NCI-H82 (cell line): ENCODE measurements around the gene CCDC92B.

Source experiments
- DNase-seq: peaks from one replicate; lab custom pipeline; 2025; lab: John Stamatoyannopoulos, UW

Gene CCDC92B

DNA sequence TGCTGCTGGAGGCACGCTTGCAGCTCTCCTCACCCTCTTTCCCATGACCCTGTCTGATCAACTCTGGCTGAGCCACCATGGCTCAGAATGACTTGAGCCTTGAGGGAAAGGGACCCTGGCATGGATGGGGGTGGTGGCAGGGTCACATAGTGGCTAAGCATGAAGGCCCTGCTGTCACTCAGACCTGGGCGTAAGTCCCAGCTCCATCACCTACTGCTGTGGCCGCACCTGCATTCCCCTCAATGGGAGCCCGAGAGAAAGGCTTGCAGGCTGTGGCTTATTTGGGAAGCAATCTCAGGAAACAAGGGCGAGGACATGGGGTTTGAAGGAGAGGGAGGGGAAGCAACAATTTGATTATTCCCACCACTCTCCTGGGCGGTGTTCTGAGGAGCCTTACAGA lies 29.0 kb upstream of the CCDC92B start:
- no peak for DNase-seq

DNA sequence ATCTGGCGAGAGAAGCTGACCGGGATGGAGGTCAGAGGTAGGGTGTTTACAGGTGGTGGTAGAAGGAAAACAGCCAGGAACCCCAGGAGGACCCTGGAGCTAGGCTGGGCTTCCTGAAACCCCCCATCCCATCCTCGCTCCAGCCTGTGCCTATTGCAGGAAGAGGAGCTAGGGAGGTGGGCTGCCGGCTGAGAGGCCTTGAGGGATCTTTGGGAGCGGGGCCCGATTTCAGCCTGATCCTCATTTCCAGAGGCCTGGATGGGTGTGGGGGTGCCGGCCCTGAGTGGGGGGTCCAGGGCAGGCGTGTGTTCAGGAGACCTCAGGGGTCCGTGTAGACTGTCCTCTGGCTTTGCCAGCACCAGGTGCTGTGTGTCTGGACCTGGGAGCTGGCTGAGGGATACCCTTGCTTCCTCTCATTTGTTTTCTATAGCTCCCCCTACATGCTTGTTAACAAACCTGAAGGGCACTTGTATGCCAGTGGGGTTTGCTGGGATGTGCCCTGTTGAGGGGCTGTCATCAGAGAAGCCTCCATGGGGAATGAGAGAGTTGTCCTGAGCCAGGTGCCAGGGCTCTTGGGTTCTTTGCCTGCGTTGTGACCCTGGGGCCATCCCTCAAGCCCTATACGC lies 27.9 kb upstream of the CCDC92B start:
- DNase-seq, result peak; percentile 73

DNA sequence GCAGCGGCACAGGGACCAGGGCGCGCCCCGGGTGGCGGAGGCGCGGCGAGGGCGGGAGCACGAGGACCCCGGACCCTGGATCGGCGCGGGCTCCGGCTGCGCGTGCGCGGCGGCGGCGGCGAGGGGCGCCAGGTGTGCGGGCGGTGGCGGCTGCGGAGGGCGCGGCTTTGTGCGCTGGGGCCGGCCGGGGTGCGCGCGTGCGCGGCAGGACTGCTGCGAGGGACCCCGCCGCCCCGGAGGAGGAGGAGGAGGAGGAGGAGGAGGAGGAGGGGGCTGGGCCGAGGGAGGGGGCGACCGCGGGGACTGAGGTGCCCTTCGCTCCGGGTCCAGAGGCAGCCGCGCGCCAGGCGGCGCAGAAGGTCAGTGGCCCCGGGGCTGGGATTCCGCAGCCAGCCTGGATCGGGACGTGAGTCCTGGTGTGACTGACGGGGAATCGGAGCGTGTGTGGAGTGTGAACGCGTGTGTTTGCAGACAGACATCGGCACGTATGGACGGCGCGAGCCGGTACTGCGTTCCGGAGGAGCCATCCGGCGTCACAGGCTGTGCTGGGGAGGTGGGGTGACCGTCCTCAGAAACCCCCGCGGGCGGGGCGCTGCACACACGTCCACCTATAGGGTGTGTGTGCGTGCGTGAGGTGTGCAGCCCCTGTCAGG lies 27.3 kb upstream of the CCDC92B start:
- DNase-seq, result peak; percentile 88

DNA sequence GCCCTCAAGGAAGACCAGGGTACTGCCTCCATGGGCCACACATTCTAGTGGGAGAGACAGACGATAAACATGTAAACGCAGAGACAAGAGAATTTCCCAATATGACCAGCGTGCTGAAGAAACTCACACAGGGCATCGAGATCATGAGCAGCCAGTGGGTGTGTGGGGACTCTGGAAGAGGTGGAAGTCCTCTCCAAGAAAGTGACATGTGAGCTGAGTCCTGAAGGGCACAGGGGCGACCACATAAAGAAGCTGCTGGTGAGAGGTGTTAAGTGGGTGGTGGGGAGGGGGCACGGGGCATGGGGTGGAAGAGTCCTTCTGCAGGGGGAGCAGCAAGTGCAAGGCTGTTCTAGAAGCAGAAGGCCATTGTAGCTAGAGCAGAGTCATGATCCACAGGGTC lies 25.8 kb upstream of the CCDC92B start:
- no peak for DNase-seq

DNA sequence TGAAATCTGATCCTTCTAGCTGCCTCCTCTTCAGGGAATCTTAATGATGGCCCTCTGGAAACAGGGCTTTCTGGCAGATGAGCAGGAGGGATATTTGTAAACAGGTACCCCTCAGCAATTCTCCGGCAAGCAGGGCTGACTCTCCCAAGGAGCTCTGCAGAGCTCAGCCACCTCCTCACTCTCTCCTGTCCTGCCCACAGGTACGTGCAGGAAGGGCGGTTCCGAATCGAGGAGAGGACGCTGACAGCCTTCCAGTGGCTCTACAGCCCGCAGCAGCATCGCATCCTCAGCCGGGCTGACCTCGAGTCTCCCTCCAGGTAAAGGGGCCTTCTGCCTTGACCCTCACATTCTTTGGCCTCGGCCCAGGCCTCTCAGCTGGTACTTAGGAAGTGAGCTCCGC lies 20.7 kb upstream of the CCDC92B start:
- no peak for DNase-seq

DNA sequence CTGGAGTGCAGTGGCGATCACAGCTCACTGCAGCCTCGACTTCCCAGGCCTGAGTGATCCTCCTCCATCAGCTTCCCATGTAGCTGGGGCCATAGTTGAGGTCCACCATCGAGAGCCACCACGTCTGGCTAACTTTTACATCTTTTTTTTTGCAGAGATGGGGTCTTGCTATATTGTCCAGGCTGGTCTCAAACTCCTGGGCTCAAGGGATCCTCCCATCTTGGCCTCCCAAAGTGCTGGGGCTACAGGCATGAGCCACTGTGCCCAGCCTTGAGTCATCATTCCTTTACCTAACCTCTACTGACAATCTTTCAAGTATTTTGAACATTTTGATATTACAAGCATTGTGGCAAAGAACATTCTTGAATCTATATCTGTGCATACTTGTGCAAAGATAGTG lies 9.4 kb upstream of the CCDC92B start:
- no peak for DNase-seq

DNA sequence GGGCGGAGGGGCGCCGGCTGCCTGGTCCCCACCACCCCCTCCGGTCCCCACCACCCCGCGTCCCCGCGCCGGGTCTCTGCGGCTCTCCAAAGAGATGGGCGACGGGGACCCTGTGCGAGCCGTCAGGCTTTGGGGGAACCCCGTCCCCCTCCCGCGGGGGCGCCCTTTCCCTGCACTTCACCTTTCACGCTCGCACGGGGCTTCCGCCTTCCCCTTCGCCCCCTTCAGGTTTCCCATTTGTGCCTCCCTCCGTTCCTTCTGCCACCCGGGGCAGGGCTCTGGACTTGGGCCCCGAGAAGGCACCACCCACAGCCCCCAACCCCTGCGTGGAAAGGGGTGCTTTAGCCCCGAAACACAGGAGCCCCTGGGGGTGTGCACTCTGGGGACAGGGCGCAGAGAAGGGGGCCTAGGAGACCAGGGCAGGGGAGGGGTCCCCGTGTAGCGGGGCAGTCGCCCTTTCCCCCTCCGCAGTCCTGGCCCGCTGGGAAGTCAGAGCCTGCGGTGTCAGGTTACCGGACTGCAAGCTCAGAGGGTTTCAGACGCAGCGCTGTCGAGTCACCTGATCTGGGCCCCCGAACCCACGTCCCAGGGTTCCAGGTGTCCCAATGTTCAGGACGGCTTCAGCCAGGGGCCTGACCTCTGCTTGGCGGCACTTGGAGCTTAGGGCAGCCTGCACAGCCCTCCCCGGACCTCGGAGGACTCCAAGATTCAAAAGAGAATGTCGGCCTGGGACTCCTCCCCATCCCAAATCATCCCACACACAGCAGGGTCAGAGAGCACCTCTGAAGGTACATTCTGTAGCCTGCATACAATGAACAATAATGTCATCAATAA lies 6.7 kb upstream of the CCDC92B start:
- DNase-seq, result peak; percentile 61

DNA sequence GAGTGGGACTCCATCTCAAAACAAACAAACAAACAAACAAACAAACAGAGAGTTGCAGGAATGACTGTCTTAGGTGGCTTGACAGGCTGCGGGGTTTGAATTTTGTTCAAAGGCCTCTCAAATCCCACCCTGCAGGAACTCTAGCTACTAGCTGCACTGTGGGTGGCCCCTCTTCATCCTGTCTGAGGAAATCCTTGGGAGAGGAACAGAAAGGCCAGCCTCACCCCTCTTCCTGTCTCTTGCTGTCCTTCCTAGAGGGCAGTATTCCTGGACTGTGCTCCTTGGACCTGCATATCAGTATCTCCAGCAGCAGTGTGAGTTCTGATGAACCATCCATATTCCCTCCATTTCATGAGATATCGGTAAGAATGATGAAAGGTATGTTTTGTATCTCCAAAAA lies 2.0 kb upstream of the CCDC92B start:
- DNase-seq, result no peak

DNA sequence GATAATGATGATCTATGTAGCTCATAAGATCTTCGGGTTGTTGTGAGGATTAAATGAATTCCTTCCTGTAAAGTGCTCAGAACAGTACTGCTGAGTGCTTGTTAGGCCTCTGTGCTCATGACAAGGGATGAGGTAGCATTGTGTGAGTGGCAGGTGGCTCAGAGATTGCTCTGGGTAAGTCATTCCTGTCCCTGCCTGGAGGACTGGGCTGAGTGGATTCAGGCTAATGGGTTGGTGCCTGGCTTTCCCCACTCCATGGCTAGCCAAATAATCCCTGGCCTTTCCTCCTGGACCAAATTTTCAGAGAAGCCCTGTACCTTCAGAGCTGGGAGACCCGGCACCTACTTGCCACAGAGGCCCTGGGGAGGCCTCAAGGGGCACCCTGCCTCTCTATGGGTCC lies 1.3 kb upstream of the CCDC92B start:
- DNase-seq, result peak; percentile 88

DNA sequence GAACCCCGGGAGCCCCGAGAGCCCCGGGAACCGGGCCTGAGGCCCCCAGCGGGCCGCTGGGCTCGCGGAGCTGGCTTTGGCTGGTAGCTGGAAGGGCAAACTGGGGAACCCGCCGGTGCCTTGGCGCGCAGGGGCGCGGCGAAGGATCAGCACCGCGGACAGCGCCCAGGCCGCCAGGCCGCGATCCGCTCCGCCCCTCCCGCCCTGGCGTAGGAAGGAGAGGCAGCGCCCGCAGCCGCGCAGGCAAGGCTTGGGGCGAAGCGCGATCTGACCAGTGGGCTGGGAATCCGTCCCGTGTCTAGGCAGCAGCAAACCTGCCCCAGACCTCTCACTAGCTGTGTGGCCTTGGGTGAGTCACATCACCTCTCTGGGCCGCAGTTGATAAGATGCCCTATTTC lies 331 bp upstream of the CCDC92B start:
- DNase-seq, result peak; percentile 88

DNA sequence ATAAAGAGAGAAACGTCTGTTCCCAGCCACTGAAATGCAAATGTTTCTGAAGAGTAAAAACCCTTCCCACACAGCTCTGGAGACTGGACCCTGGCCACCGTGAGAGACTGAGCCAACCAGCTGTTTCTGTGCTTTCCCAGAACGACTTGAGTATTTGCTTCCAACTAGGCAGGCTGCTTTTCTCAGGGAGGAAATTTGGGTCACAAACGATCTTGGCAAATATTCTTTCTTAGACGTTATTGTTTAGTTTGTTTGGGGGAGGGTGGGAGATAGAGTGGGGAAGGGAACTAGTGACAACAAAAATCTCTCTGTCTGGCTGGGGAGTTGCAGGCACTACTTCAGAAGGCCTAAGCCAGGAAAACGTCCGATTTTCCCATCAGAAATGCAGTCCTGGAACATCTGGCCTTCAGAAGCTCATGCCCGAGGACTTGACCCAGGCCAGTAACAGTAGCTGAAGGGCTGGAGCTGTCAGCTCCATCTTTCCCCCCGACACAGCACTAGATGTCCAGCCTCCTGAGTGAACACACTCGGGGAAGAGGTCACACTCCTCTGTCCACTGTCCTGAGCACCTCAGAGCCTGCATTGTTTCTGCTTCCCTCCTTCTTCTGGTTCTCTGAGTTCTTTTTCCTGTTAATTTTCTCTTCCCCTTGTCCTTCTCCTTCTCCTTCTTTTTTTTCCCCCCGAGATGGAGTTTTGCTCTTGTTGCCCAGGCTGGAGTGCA lies 4.0 kb downstream of the CCDC92B start:
- no peak for DNase-seq

DNA sequence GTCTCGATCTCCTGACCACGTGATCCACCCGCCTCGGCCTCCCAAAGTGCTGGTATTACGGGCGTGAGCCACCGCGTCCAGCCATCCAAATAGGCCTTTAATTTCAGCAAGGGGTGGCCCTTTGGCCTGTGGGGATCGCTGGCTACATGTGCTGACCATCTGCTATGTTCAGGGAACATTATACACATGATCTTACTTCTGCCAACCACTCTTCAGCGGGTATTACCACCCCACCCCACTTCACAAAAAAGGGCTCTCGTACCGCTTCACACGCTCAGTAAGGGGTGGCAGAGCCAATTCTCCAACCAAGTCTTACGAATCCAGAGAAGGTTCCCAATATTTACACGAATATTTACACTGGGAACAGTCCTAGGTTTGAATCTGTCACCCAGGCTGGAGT lies 11.8 kb downstream of the CCDC92B start:
- no peak for DNase-seq

DNA sequence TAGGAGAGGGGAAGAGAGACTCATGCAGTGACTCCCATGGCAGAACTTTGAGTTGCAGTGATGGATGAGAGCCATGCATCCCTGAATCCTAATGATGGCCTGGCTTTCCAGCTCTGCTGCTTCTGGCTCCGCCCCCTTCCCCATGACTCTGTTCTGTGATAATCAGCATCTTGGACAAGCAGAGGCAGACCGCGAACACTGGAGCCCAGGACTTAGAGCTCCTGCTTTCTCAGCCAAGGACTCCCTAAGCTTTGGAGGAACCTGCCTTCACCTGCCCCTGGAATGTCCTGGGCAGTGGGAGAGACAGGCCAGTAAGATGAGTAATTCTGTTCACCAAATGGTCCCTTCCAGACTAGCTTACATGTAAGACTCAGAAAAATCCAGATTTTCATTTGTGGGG lies 12.5 kb downstream of the CCDC92B start:
- peak; percentile 55 for DNase-seq

DNA sequence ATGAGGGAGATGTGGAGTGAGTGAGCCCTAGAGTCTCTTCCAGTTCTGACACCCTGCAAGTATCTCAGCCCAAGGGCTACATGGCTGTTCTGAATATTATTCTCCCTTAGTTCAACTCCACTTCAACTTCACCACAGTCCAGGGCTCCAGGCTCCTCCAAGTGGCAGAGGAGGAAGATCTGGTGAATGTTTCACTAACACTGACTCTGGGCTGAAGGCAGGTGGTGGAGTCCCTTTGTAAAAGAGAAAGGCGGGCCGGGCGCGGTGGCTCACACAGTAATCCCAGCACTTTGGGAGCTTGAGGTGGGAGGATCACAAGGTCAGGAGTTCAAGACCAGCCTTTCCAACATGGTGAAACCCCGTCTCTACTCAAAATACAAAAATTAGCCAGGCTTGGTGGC lies 13.6 kb downstream of the CCDC92B start:
- DNase-seq, result no peak

DNA sequence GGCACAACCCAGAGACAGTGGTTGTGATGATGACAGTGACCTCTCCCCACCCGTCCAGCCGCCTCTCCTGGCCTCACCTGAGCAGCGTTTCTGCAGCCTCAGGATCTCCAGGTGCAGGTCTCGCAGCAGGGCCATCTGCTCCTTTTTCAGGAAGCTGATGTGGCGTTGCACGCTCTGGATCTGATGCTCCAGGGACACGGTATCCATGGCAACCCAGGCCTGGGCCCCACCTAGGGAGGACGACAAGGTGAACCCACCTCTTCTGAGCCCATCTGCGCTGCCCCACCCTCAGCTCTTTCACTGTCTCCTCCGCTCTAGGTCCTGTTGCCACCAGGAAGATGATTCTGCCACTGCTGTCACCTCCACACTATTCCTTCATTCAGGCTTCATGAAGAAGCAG lies 14.5 kb downstream of the CCDC92B start:
- DNase-seq, result no peak

DNA sequence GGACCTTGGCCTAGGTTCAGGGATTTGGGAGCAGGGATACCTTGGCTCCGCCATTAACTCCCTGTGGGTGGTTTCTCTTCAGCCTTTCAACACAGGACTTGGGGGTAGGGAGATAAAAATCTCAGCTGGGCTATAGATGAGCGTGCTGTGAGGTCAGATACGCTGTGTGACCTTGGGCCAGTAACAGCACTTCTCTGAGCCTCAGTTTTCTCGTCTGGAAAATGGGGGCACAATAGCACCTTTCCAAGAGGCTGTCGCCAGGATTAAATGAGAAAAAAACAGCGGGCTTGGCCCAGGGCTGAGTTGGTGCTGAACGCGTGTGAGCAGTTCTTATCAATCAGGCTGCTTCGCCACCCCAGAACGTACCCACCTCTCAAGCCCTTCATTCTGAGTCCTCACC lies 17.6 kb downstream of the CCDC92B start:
- no peak for DNase-seq

DNA sequence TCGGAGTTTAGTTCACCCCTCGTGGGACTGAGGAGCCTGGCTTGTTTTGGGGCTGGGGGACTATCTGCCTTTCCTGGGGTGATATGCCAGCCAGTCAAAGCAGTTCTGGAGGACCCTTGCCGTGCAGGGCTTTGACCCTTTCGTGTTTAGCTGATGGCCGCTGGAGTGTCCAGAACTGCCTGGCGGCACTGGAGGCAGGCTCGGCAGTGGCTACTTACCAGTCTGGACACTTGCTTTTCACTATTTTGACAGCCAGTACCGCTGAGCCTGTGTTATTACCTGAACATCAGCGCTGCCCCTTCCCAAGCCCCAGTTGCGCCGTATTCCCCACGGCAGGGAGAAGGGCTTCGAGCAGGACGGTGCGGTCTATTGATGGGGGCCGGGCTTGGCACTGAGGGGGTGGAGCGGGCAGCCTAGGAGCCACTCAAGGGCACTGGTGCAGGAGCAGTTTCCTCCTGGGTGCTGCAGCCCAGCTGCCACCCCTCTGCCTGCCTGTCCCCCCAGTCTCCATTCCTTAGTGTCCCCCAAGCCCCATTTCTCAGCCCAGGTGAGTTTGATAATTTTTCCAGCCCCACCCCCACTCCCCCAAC lies 18.6 kb downstream of the CCDC92B start:
- no peak for DNase-seq

DNA sequence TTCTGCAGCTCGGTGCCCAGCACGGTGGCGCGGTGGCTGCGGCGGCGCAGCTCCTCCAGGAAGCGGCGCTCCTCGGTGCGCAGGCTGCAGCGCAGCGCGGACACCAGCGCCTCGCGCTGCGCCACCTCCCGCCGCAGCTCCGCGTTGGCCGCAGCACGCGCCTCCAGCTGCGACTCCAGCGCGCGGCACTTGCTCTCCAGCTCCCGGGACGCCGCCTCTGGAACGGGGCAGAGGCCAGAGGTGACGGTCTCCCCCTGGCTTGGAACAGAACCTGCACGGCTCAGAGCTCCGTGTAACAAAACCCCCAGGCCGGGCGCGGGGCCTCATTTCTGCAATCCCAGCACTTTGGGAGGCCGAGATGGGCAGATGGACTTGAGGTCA lies 24.7 kb downstream of the CCDC92B start:
- no peak for DNase-seq

DNA sequence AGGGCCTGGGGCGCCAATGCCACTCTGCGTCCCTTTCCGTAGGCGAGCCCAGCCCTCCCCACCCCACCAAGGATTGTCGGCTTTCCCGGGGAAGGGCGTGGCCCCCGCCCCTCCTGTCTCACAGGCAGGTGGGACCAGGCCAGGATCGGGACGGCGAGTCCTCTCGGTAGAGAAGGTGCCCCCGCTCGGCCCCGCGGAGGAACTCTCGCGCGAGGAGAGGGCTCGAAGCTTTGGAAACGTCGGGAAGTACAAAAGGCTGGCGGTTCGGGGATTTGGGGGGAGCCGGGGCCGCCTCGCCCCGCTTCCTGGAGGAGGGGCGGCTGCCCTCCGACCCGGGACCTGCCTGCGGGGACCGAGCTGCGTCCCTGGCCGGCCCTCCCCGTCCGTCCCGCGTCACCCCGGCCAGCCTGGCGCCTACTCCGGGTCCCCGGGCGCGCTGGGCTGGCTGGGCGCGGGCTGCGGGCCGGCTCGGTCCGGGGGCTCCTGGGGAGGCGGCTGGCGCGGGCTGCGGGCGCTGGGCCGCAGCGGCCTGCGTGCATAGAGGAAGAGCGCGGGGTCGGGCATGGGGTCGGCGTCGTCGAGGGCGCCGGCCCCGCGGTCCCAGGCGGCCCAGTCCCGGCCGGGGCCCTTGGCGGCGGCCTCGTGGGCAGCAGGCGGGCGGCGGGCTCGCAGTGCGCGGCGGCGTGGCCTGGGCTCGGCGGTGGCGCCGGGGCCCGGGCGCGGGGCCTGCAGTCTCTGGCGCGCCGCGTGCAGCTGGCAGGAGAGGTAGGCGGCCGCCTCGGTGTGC lies 25.3 kb downstream of the CCDC92B start:
- no peak for DNase-seq

DNA sequence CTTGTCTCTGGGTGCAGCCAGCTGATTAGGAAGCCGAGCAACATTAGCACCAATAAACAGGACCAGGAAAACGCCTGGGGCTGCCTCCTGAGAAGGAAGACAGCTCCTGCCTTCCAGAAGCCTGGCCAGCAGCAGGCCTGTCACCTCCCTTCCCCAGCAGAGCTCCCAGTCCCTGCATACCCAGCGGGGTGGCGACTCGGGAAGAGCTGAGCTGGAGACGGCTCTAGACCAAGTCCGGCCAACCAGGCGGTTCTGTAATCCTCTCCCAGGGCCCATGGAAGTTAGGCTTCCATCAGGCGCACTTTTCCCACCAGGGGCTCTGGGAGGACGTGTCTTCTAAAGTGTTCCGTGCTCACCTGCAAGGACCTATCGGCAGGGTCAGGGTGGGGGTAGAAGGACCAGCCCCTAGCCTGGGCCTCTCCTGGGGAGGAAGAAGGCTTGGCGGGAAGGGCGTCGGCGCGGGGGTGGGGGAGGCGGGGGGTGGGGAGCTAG lies 25.9 kb downstream of the CCDC92B start:
- peak; percentile 25 for DNase-seq

DNA sequence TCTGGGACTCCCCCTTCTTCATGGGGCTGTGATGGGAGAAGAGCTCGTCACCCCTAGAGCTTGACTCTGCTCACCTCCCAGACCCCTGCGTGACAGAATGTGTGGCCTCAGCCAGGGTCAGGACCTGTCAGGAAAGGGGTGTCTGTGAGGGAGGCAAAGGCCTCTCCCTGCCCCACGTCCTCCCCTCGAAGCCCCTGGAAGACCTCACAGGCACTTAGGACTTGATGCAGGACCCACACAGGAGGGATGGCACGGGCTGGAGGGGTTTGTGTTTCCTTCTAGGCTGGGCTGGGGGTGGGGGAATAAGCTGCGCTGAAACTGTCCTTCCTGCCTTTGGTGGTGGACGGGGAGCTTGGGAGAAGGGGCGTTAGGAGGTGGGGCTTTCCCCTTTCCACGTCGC lies 26.8 kb downstream of the CCDC92B start:
- DNase-seq, result no peak
